ENCODE results near the gene CTDNEP1. TPM values are rescaled to one million over a fixed set of nuclear protein-coding genes. Genes with fewer than 3 reads are reported as not detected.

The CTDNEP1 gene
- total and polyA plus RNA-seq, 7 experiments from 2014 or later: 38.3 to 173 (median 120) TPM

GRCh38 chr17:7285679-7286078 lies 34.1 kb upstream of the CTDNEP1 start:
- no peaks in the 10 kb centered on the region for H3K9me3 Mint-ChIP-seq
- Histone ChIP-seq H3K36me3 (ENCODE audit: control insufficient read depth in 2 of 3, insufficient read depth in 3 of 3, low read length in 3 of 3) (no peaks in the 10 kb centered on the region), H3K27ac (ENCODE audit: low read depth, low read length) (no peak overlapping the region), H3K4me1 (ENCODE audit: control insufficient read depth in 2 of 2, insufficient read depth in 2 of 2, low read length in 2 of 2) (peaks cover 10 to 23% of the 10 kb centered on the region in 2 donors), H3K4me3 (ENCODE audit: low read length) (no peak overlapping the region), H3K9me3 (ENCODE audit: control insufficient read depth in 2 of 3, low read length in 3 of 3) (no peaks in the 10 kb centered on the region), H3K27me3 (ENCODE audit: control insufficient read depth in 2 of 2, insufficient read depth in 2 of 2, low read length in 2 of 2) (no peaks in the 10 kb centered on the region)
- ChIA-PET POLR2A (interaction anchor here (0.5 to 1.2 kb wide), 4 partner anchors 10 to 1162 kb away, joined by 3 read pairs; no protein-coding TSS in a partner anchor), CTCF (interaction anchor here (0.9 to 2.2 kb wide), 2 partner anchors 11 to 66 kb away, joined by 3 to 10 read pairs; no protein-coding TSS in a partner anchor)
- DNase-seq (no peak), ATAC-seq (no peak)
- H3K27me3 Mint-ChIP-seq: peaks cover 13 to 52% (median 22%) of the 10 kb centered on the region in 5 donors
- H3K4me3 Mint-ChIP-seq: no peak overlapping the region
- no peak overlapping the region for H3K27ac Mint-ChIP-seq
- H3K36me3 Mint-ChIP-seq: no peaks in the 10 kb centered on the region
- peaks cover 8 to 24% (median 13%) of the 10 kb centered on the region in 7 donors for H3K4me1 Mint-ChIP-seq
- intact Hi-C loops (cut with micrococcal nuclease): no loop called here

GRCh38 chr17:7284911-7285310 lies 33.4 kb upstream of the CTDNEP1 start:
- no peak for DNase-seq
- Mint-ChIP-seq H3K27ac (no peak overlapping the region), H3K36me3 (no peaks in the 10 kb centered on the region), H3K27me3 (peaks cover 13 to 56% (median 22%) of the 10 kb centered on the region in 5 donors), H3K9me3 (peaks cover 0 to 1% (median 0%) of the 10 kb centered on the region in 11 donors), H3K4me3 (no peak overlapping the region), H3K4me1 (peaks cover 14 to 31% (median 20%) of the 10 kb centered on the region in 7 donors)
- Histone ChIP-seq H3K9me3 (ENCODE audit: control insufficient read depth in 2 of 3, low read length in 3 of 3) (no peaks in the 10 kb centered on the region), H3K27ac (ENCODE audit: low read depth, low read length) (no peak overlapping the region), H3K27me3 (ENCODE audit: control insufficient read depth in 2 of 2, insufficient read depth in 2 of 2, low read length in 2 of 2) (no peaks in the 10 kb centered on the region), H3K4me1 (ENCODE audit: control insufficient read depth in 2 of 2, insufficient read depth in 2 of 2, low read length in 2 of 2) (peaks cover 11 to 23% of the 10 kb centered on the region in 2 donors), H3K36me3 (ENCODE audit: control insufficient read depth in 2 of 3, insufficient read depth in 3 of 3, low read length in 3 of 3) (no peaks in the 10 kb centered on the region), H3K4me3 (ENCODE audit: low read length) (no peak overlapping the region)
- ATAC-seq: no peak
- ChIA-PET CTCF (interaction anchor here (2.2 kb wide), 1 partner anchor 12 kb away, joined by 10 read pairs; no protein-coding TSS in a partner anchor), POLR2A (no interaction called here)
- intact Hi-C loops (cut with micrococcal nuclease): loop anchor here in 1 of 2 donors (5.0 kb wide), 1 partner anchor 67 kb away; the partner anchor contains the start of gene KCTD11

DNA sequence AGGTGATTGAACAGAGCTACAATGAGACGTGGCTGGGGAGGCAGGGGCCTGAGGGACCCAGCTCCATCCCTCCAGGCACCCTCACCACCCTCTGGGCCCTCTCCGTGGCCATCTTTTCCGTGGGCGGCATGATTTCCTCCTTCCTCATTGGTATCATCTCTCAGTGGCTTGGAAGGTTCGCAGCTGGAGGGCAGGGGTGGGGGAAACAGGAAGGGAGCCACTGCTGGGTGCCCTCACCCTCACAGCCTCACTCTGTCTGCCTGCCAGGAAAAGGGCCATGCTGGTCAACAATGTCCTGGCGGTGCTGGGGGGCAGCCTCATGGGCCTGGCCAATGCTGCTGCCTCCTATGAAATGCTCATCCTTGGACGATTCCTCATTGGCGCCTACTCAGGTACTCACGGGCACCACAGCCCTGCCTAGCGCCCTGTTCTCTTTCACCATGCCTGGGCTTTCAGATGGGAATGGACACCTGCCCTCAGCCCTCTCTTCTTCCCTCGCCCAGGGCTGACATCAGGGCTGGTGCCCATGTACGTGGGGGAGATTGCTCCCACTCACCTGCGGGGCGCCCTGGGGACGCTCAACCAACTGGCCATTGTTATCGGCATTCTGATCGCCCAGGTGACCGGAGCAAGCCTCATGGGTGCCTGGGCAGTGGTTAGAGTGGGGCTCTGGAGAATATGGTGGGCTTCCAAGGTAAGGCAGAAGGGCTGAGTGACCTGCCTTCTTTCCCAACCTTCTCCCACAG lies 32.1 kb upstream of the CTDNEP1 start:
- ChIA-PET POLR2A (interaction anchor here (1.2 to 2.3 kb wide), 3 partner anchors 8 to 57 kb away, joined by 3 to 12 read pairs (median 4); no protein-coding TSS in a partner anchor), CTCF (interaction anchor here (0.7 to 1.7 kb wide), 3 partner anchors 13 to 39 kb away, joined by 3 to 6 read pairs (median 3); no protein-coding TSS in a partner anchor)
- H3K27me3 Mint-ChIP-seq: peaks cover 13 to 56% (median 22%) of the 10 kb centered on the region in 5 donors
- intact Hi-C loops (cut with micrococcal nuclease): loop anchor here in 1 of 2 donors (5.0 kb wide), 1 partner anchor 69 kb away; the partner anchor contains the start of gene KCTD11
- no peaks in the 10 kb centered on the region for H3K9me3 ChIP-seq (ENCODE audit: control insufficient read depth in 2 of 3, low read length in 3 of 3)
- H3K4me1 Mint-ChIP-seq: peaks cover 14 to 31% (median 21%) of the 10 kb centered on the region in 7 donors
- H3K9me3 Mint-ChIP-seq: peaks cover 0 to 1% (median 0%) of the 10 kb centered on the region in 11 donors
- H3K36me3 Mint-ChIP-seq: no peaks in the 10 kb centered on the region
- peak overlapping the region in 1 of 9 donors; percentile 55 for H3K27ac Mint-ChIP-seq
- no peak overlapping the region for H3K4me3 ChIP-seq (ENCODE audit: low read length)
- ATAC-seq: no peak
- no peak for DNase-seq
- H3K27me3 ChIP-seq (ENCODE audit: control insufficient read depth in 2 of 2, insufficient read depth in 2 of 2, low read length in 2 of 2): no peaks in the 10 kb centered on the region
- no peaks in the 10 kb centered on the region for H3K36me3 ChIP-seq (ENCODE audit: control insufficient read depth in 2 of 3, insufficient read depth in 3 of 3, low read length in 3 of 3)
- no peak overlapping the region for H3K27ac ChIP-seq (ENCODE audit: low read depth, low read length)
- peak overlapping the region in 2 of 10 donors; percentile 8 to 19 for H3K4me3 Mint-ChIP-seq
- H3K4me1 ChIP-seq (ENCODE audit: control insufficient read depth in 2 of 2, insufficient read depth in 2 of 2, low read length in 2 of 2): peaks cover 11 to 23% of the 10 kb centered on the region in 2 donors

DNA sequence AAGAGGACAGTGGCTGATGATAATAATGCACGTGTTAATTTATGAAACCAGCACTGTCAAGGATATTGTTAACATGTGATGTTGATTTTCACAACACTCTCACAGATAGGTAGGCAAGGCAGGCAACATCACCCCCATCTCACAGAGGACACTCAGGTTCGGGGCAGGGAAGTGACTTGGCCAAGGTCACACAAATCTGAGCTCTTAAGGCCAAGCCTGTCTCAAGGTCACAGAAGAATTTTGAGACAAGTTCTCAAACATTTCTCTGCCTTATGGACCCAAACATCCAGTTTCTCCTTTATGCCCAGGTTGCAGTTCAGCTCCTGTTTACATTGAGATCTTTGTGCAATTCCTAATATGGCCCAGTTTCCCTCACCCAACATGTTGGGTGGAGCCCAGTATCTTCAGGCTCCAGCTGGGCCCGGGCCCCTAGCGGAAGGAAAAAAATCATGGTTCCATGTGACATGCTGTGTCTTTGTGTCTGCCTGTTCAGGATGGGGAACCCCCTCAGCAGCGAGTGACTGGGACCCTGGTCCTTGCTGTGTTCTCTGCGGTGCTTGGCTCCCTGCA lies 31.3 kb upstream of the CTDNEP1 start:
- DNase-seq (no peak), ATAC-seq (no peak)
- Mint-ChIP-seq H3K9me3 (peaks cover 0 to 1% (median 0%) of the 10 kb centered on the region in 11 donors), H3K27ac (peak overlapping the region in 1 of 9 donors; percentile 62), H3K4me3 (peak overlapping the region in 8 of 10 donors; percentile 10 to 85 (median 52)), H3K4me1 (peaks cover 14 to 31% (median 21%) of the 10 kb centered on the region in 7 donors), H3K36me3 (no peaks in the 10 kb centered on the region), H3K27me3 (peaks cover 6 to 50% (median 21%) of the 10 kb centered on the region in 5 donors)
- no peak overlapping the region for H3K27ac ChIP-seq (ENCODE audit: low read depth, low read length)
- intact Hi-C loops (cut with micrococcal nuclease): loop anchor here in 1 of 2 donors (5.0 kb wide), 1 partner anchor 69 kb away; the partner anchor contains the start of gene KCTD11
- H3K36me3 ChIP-seq (ENCODE audit: control insufficient read depth in 2 of 3, insufficient read depth in 3 of 3, low read length in 3 of 3): no peaks in the 10 kb centered on the region
- H3K4me3 ChIP-seq (ENCODE audit: low read length): no peak overlapping the region
- CTCF ChIA-PET: interaction anchor here (0.6 to 4.6 kb wide), 5 partner anchors 14 to 279 kb away, joined by 3 to 18 read pairs (median 3); partner anchors contain the start of genes ACAP1 and SENP3
- peaks cover 11 to 23% of the 10 kb centered on the region in 2 donors for H3K4me1 ChIP-seq (ENCODE audit: control insufficient read depth in 2 of 2, insufficient read depth in 2 of 2, low read length in 2 of 2)
- H3K9me3 ChIP-seq (ENCODE audit: control insufficient read depth in 2 of 3, low read length in 3 of 3): no peaks in the 10 kb centered on the region
- no peaks in the 10 kb centered on the region for H3K27me3 ChIP-seq (ENCODE audit: control insufficient read depth in 2 of 2, insufficient read depth in 2 of 2, low read length in 2 of 2)
- POLR2A ChIA-PET: interaction anchor here (0.7 to 2.3 kb wide), 5 partner anchors 9 to 62 kb away, joined by 3 to 13 read pairs (median 4); no protein-coding TSS in a partner anchor

- H3K4me3 Mint-ChIP-seq: peak overlapping the region; percentile 77 to 87 (median 84)
- Histone ChIP-seq H3K9me3 (ENCODE audit: control insufficient read depth in 2 of 3, low read length in 3 of 3) (no peaks in the 10 kb centered on the region), H3K4me1 (ENCODE audit: control insufficient read depth in 2 of 2, insufficient read depth in 2 of 2, low read length in 2 of 2) (peaks cover 11 to 23% of the 10 kb centered on the region in 2 donors), H3K27ac (ENCODE audit: low read depth, low read length) (no peak overlapping the region), H3K36me3 (ENCODE audit: control insufficient read depth in 2 of 3, insufficient read depth in 3 of 3, low read length in 3 of 3) (no peaks in the 10 kb centered on the region), H3K4me3 (ENCODE audit: low read length) (peak overlapping the region; percentile 66), H3K27me3 (ENCODE audit: control insufficient read depth in 2 of 2, insufficient read depth in 2 of 2, low read length in 2 of 2) (no peaks in the 10 kb centered on the region)
- peaks cover 14 to 31% (median 21%) of the 10 kb centered on the region in 7 donors for H3K4me1 Mint-ChIP-seq
- H3K9me3 Mint-ChIP-seq: peaks cover 0 to 1% (median 0%) of the 10 kb centered on the region in 11 donors
- H3K27ac Mint-ChIP-seq: peak overlapping the region in 1 of 9 donors; percentile 48
- ATAC-seq (no peak), DNase-seq (peak in 1 of 9 donors; percentile 8)
- intact Hi-C loops (cut with micrococcal nuclease): loop anchor here (1.0 to 5.0 kb wide), 6 partner anchors 21 to 406 kb away; partner anchors contain the start of genes ACAP1 (in 1 of the 2), EIF5A (in 1 of the 2), KCTD11 (in 1 of the 2) and WRAP53 (in 1 of the 2)
- CTCF ChIA-PET: interaction anchor here (0.6 to 4.6 kb wide), 8 partner anchors 14 to 405 kb away, joined by 3 to 33 read pairs (median 6); partner anchors contain the start of genes ACAP1 and SENP3
- no peaks in the 10 kb centered on the region for H3K36me3 Mint-ChIP-seq
- peaks cover 6 to 44% (median 19%) of the 10 kb centered on the region in 5 donors for H3K27me3 Mint-ChIP-seq
- POLR2A ChIA-PET: interaction anchor here (0.7 to 2.3 kb wide), 7 partner anchors 10 to 62 kb away, joined by 3 to 13 read pairs (median 4); partner anchors contain the start of gene ACAP1
Measured at GRCh38 chr17:7281953-7282751, 30.6 kb upstream of the CTDNEP1 start.

All from naive thymus-derived CD4-positive, alpha-beta T cell (primary cell).